Skeletal muscle tissue (tissue), 4 donors: ENCODE measurements around the gene ARID4A. TPM values are rescaled to one million over a fixed set of nuclear protein-coding genes. Genes with fewer than 3 reads are reported as not detected.
"Not testable (repeated sequence)": the region's sequence is repeated elsewhere in the genome, so short reads cannot be mapped to it uniquely, and the experiment has no call there.

Experiments used
- H3K27ac ChIP-seq: one replicate; pipeline ENCODE4 v1.7.0; 2013; ENCODE audit warnings: mild to moderate bottlenecking, low read depth, low read length, inconsistent platforms
- H3K27me3 ChIP-seq, 3 donors: one replicate each; pipeline ENCODE4 v1.7.0; 2013; ENCODE audit warnings: low read length in 3 of 3; ENCODE audit not compliant: control insufficient read depth in 3 of 3, insufficient read depth in 3 of 3
- H3K36me3 ChIP-seq, 3 donors: one replicate each; pipeline ENCODE4 v1.7.0; 2013; ENCODE audit warnings: low read length in 3 of 3; ENCODE audit not compliant: control insufficient read depth in 3 of 3, insufficient read depth in 3 of 3
- H3K4me1 ChIP-seq, 3 donors: one replicate each; pipeline ENCODE4 v1.7.0; 2013; ENCODE audit warnings: low read length in 3 of 3, mild to moderate bottlenecking in 3 of 3; ENCODE audit not compliant: control insufficient read depth in 3 of 3, insufficient read depth in 3 of 3
- H3K4me3 ChIP-seq, 3 donors: one replicate each; pipeline ENCODE4 v1.7.0; 2013; ENCODE audit warnings: low read length in 3 of 3
- H3K9ac ChIP-seq, 3 donors: one replicate each; pipeline ENCODE4 v1.7.0; 2013; ENCODE audit warnings: low read length in 3 of 3, mild to moderate bottlenecking in 3 of 3, moderate library complexity in 2 of 3, low read depth in 1 of 3
- H3K9me3 ChIP-seq, 3 donors: one replicate each; pipeline ENCODE4 v1.7.0; 2013; ENCODE audit warnings: low read length in 3 of 3; ENCODE audit not compliant: control insufficient read depth in 3 of 3
- total RNA-seq: library from RNA; depleted of rRNA; stranded (reverse); fragments of >200 nt; gene quantifications from one replicate; pipeline ENCODE4 v1.2.3, GENCODE V29; 2014
- donor health status: Osteomylitis.

Gene ARID4A
- total RNA-seq, 1 donor from 2014 or later: 17.7 TPM

DNA sequence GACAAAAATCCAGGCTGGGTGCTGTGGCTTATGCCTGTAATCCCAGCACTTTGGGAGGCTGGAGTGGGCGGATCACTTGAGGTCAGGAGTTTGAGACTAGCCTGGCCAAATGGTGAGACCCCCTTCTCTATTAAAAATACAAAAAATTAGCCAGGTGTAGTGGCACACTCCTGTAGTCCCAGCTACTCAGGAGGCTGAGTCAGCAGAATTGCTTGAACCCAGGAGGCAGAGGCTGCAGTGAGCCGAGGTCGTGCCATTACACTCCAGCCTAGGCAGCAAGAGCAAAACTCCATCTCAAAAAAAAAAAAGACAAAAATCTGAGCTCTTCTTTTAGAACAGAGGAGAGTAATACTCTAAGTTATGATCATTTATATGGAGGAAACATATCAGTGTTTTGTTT, 45.2 kb downstream of the ARID4A start:
- peaks cover 2 to 32% (median 26%) of the 10 kb centered on the region in 3 donors for H3K36me3 ChIP-seq
- H3K27me3 ChIP-seq, H3K4me3 ChIP-seq, H3K9ac ChIP-seq, H3K4me1 ChIP-seq, H3K27ac ChIP-seq, H3K9me3 ChIP-seq: not testable (repeated sequence)

DNA sequence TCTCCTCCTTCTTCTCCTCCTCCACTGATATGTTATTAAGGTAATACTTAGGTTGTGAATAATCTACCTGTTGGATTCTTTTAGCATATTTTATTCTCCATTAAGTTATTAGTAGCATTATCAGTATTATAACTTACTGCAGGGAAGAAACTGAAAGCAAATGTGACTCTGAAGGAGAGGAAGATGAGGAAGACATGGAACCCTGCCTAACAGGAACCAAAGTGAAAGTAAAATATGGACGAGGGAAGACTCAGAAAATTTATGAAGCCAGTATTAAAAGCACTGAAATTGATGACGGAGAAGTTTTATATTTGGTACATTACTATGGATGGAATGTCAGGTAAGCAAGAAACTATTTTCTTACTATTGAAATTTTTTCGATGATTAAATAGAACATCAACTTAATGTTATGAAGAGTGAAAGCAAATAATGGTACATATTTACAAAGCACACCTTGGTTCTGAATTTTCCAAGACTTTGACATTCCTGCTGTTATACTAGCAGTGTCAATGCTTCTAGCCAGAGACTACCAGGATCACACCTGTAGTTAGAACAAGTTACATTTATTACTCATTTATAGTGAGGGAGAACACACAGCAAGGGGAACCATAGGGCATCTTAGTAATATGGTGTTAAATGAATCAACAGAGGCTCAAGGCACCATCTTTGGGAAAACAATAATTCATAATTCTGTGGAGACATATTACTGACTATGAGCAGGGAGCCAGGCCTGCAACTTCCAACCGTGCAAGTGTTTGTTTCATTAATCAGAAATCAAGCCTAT, 55.4 kb downstream of the ARID4A start:
- no peaks in the 10 kb centered on the region for H3K4me1 ChIP-seq
- H3K27me3 ChIP-seq: no peaks in the 10 kb centered on the region
- no peak overlapping the region for H3K9ac ChIP-seq
- no peak overlapping the region for H3K27ac ChIP-seq
- H3K36me3 ChIP-seq: peaks cover 8 to 38% (median 36%) of the 10 kb centered on the region in 3 donors
- H3K9me3 ChIP-seq: no peaks in the 10 kb centered on the region
- H3K4me3 ChIP-seq: peak overlapping the region in 1 of 3 donors; percentile 35

DNA sequence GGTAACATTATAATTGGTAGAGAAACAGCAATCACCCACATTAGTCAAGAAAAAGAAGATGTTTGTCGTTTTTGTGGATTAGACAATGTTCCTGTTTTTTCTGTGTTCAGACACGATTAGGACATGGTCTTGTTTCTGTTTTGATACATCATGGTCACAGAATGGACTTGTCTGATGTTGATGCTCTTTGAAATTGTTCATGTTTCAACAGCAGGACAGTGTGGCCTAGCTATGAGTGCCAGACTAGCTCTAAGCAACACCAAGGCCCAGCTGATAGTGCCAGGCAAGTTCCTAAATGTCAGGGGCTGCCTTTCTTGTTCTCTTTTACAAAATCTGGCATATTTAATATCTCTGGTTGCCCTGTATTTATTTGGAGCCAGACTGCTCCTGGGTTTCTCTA, 56.5 kb downstream of the ARID4A start:
- no peaks in the 10 kb centered on the region for H3K9me3 ChIP-seq
- peaks cover 12 to 37% (median 36%) of the 10 kb centered on the region in 3 donors for H3K36me3 ChIP-seq

DNA sequence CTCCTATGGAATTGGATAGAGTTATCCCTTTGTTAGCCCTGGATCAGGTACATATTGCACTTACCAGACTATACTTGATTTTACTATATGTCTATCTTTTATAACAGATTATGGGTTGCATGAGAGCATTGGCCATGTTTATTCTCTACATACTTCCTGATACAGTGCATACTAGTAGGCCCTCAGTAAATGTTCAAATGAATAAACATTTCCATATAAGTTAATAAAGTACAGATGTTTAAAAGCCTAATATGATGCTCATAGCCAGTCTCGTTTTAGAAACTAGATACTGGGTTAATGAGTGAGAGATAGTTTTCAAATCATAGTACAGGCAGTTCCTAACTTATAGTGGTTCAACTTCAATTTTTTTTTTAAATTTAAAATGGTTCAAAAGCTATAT, 57.9 kb downstream of the ARID4A start:
- Histone ChIP-seq H3K36me3 (peaks cover 14 to 47% (median 43%) of the 10 kb centered on the region in 3 donors), H3K9ac (no peak overlapping the region), H3K27me3 (no peaks in the 10 kb centered on the region), H3K4me1 (no peaks in the 10 kb centered on the region), H3K4me3 (no peak overlapping the region), H3K9me3 (no peaks in the 10 kb centered on the region), H3K27ac (no peak overlapping the region)

More for the DNA sequence above, 56.5 kb downstream of the ARID4A start:
- Histone ChIP-seq H3K27ac (no peak overlapping the region), H3K4me1 (no peaks in the 10 kb centered on the region), H3K4me3 (no peak overlapping the region), H3K27me3 (no peaks in the 10 kb centered on the region), H3K9ac (no peak overlapping the region)

DNA sequence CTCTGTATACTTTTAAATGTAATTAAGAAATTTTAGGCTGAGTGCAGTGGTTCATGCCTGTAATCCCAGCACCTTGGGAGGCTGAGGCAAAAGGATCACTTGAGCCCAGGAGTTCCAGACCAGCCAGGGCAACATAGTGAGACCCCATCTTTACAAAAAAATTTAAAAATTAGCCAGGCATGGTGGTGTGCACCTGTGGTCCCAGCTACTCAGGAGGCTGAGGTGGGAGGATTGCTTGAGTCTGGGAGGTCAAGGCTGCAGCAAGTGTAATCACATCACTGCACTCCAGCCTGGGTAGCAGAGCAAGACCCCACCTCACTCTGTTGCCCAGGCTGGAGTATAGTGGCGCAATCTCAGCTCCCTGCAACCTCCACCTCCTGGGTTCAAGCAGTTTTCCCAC, 63.9 kb downstream of the ARID4A start:
- not testable (repeated sequence) for H3K27me3 ChIP-seq, H3K4me3 ChIP-seq, H3K9me3 ChIP-seq, H3K27ac ChIP-seq, H3K4me1 ChIP-seq, H3K9ac ChIP-seq
- peaks cover 9 to 56% (median 40%) of the 10 kb centered on the region in 3 donors for H3K36me3 ChIP-seq

DNA sequence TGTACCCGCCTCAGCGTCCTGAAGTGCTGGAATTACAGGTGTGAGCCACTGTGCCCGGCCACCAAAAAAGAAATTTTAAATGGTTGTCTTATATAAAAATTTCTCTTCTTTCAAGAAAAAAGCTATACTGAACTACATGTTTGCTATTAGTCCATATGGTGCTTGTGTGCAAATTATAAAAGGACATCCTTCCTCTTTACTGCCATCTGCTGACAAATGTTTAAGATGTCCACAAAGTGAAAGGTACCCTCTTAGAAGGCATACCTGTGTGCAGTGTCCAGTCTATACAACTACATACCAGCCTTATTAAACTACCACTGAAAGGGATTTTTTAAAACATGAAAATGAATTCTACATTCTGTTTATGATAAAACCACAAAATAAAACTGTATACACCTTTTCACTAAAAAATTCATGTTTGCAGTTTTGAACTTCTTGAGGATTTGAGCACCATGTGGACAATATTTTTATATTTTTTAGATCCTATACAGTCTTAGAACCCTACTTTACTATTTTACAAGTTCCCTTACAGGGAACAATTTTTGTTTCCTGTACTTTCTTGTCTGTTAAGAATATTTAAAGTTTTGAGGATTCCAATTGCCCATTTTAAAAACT, 64.5 kb downstream of the ARID4A start:
- Histone ChIP-seq H3K4me3 (no peak overlapping the region), H3K36me3 (peaks cover 15 to 62% (median 46%) of the 10 kb centered on the region in 3 donors), H3K9me3 (no peaks in the 10 kb centered on the region), H3K9ac (no peak overlapping the region), H3K27me3 (no peaks in the 10 kb centered on the region), H3K27ac (no peak overlapping the region), H3K4me1 (no peaks in the 10 kb centered on the region)

DNA sequence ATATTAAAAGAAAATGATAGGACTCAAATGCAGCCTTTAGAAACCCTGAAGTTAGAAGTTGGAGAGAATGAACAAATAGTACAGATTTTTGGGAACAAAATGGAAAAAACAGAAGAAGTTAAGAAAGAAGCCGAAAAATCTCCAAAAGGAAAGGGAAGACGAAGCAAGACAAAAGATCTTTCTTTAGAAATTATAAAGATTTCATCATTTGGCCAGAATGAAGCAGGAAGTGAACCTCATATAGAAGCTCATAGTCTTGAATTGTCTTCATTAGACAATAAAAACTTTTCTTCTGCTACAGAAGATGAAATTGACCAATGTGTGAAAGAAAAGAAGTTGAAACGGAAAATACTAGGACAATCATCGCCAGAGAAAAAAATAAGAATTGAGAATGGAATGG, 66.0 kb downstream of the ARID4A start:
- Histone ChIP-seq H3K9ac (no peak overlapping the region), H3K27me3 (no peaks in the 10 kb centered on the region), H3K27ac (no peak overlapping the region), H3K4me1 (no peaks in the 10 kb centered on the region), H3K4me3 (no peak overlapping the region), H3K9me3 (no peaks in the 10 kb centered on the region), H3K36me3 (peaks cover 14 to 62% (median 47%) of the 10 kb centered on the region in 3 donors)

DNA sequence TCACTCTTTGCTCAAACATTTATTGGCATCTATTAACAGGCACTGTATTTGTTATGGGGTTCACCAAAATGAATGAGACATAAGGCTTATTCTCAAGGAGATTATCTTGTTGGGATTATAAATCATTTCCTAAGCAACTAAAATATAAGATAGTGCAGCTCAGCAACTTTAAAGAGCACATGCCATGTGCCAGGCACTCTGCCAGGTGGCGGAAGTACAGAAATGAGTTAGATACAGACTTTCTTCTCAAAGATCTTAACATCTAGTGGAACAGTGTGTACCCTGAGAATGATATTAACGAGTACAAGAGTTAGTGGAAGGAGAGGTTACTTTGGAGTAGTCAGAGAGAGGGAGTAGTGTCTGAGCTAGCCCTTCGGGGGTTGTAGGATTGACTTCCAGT, 68.9 kb downstream of the ARID4A start:
- no peak overlapping the region for H3K27ac ChIP-seq
- no peaks in the 10 kb centered on the region for H3K4me1 ChIP-seq
- H3K36me3 ChIP-seq: peaks cover 9 to 56% (median 38%) of the 10 kb centered on the region in 3 donors
- no peak overlapping the region for H3K9ac ChIP-seq
- H3K9me3 ChIP-seq: no peaks in the 10 kb centered on the region
- no peak overlapping the region for H3K4me3 ChIP-seq
- no peaks in the 10 kb centered on the region for H3K27me3 ChIP-seq

DNA sequence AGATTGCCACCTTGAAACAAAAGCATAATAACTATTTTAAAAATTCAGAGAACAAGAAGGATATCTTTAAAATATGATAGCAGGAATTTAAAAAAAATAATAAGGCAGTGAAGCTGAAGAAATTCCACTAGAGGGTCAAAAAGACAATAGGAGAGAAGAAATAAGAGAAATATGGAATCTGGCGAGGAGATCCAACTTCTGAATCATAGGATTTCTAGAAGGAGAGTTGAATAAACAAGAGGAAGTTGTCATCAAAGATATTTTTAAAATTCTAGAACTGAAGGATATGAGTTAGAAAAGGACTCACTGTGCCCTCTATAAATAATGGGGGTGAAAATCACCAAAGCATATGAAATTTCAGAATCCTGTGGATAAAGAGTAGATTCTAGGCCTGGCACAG, 70.6 kb downstream of the ARID4A start:
- no peak overlapping the region for H3K27ac ChIP-seq
- no peaks in the 10 kb centered on the region for H3K4me1 ChIP-seq
- peaks cover 9 to 57% (median 38%) of the 10 kb centered on the region in 3 donors for H3K36me3 ChIP-seq
- no peak overlapping the region for H3K4me3 ChIP-seq
- no peaks in the 10 kb centered on the region for H3K9me3 ChIP-seq
- no peak overlapping the region for H3K9ac ChIP-seq
- H3K27me3 ChIP-seq: no peaks in the 10 kb centered on the region

DNA sequence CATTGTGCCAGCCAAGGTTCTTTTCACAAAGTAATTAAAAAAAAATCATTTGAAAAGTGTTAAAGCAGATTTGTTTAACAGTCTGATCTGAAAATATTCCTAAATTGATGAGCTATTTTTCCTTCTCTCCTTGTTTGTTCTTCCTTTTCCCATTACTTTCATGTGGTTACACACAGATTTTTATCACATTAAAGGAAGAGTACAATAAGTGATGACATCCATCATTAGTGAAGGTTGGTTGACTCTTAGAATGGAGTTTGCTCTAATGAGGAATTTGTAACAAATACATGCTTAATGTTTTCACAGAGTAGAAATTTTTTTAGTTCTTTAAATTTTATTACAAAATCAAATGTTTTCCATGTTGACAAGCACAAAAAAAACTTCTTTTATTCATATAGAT, 78.4 kb downstream of the ARID4A start:
- H3K4me3 ChIP-seq: no peak overlapping the region
- peaks cover 0 to 16% (median 16%) of the 10 kb centered on the region in 3 donors for H3K36me3 ChIP-seq
- no peak overlapping the region for H3K9ac ChIP-seq
- no peak overlapping the region for H3K27ac ChIP-seq
- H3K27me3 ChIP-seq: no peaks in the 10 kb centered on the region
- no peaks in the 10 kb centered on the region for H3K9me3 ChIP-seq
- no peaks in the 10 kb centered on the region for H3K4me1 ChIP-seq
